ENCODE measurements around the gene FAM3D.

Gene FAM3D

DNA sequence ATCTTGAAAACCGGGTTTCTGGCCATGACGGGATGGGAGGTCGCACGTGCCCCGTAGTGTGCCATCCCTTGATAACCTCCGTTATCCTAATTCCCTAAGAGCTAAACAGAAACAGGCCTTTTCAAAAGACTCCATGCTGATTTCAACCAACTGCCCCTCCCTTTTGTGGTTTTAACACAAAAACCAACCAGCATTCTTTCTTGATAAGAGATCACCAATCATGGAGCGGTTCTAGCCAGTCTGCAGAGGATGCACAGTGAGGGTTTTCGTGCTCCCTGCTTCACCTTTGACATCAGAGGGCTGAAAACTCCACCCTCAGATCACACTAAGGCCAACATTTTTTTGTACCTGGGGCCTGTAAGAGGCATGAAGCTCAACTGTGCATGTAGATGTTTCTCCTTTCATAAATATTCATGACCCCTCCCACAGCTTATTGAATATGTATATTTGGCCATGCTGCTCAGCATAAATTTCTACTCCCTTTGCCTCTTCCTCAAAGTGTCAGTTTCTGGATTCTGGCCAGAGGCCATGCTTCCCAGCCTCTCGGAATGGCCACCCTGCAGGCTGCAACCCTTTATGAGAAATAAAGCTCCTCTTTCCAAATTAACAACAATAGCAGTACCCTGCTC lies 41.3 kb downstream of the FAM3D start:
- DNase-seq: peak; percentile 27

DNA sequence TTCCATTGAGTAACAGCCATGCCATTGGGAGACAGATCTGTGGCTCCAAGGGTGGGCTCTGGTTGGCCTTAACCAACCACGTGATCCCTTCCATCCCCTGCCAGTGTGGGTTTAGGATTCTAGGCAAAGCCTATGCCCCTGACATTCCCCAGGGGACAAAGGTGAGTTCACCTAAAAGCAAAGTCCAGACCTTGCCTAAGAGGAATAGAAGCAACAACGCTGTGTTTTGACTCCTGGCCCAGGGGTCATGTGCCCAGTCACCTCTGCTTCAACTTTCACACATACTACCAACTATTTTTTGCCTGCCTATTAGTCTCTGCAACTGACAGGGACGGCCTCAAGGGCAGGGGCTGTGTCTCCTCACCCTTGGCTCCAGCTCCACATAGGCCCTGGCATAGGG lies 42.0 kb downstream of the FAM3D start:
- no peak for DNase-seq

DNA sequence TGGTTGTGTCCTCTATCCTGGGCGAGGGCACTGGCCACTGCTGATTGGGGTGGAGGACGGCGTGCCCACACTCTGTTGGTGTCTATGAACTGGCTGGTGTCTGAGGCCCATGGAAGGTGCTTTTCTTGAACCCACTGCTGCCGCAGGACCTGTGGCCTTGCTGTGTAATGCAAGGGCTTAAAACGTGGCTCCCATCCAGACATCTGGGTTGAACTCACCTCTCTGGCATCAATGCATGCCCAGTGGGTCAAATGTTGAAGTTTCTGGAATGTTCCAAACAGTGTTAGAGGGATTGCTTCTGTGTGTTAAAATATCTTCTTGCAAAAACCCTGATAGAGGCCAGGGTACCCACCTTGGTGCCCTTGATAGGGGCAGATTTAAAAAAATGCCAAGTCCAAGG lies 42.6 kb downstream of the FAM3D start:
- no peak for DNase-seq

DNA sequence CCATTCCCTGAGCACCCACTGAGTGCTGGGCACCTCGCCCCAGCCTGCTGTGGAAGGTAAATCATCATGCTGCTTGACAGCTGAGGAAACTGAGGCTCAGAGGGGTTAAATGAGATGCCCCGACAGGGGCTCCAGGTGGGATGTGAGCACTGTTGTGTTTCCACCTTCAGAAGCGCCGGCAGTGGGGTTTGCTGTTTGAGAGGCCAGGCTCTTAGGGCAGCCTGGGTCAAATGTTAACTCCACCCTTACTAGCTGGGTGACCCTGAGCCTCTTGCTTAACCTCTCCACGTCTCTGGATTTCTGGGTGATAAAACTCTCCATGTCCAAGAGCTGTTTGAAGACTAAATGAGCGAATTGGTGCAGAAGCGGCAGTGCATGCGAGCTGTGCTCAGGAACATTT lies 43.1 kb downstream of the FAM3D start:
- no peak for DNase-seq

DNA sequence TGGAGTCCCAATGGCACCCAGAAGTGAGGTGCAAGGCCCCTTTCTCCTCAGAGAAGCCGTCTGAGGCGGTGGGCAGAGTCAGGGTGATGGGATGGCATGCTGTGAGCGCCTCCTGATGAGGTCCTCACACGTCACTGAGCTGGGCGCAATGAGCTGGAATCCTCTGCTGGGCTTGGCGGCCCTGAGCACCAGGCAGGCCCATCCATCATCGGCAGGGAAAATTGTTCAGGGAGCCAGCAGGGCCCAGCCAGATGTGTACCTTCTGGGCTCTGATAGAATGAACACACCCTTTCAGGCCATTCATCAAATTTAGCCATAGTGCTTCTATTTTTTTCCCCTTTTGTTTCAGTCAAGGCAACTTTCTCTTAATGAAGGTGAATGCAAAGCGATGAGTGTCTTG lies 43.7 kb downstream of the FAM3D start:
- DNase-seq: no peak

DNA sequence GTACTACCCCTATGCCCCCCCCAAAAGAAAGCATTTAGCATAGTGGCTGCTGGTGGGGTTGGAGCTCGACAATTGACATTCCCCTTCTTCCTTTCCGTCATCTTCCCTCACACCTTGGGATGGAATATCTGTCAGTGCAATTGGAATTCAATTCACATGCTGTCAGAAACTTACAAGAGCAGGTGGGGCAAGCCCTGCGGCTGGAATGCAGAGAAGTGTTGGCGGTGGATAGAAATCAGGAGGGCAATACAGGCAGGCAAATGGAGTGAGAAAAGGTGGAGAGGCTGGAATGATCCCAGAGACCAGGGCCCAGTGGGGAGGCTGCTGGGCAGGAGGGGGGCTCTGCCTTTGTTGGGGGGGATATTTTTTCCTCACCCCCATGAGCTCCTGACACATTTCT lies 44.1 kb downstream of the FAM3D start:
- no peak for DNase-seq

DNA sequence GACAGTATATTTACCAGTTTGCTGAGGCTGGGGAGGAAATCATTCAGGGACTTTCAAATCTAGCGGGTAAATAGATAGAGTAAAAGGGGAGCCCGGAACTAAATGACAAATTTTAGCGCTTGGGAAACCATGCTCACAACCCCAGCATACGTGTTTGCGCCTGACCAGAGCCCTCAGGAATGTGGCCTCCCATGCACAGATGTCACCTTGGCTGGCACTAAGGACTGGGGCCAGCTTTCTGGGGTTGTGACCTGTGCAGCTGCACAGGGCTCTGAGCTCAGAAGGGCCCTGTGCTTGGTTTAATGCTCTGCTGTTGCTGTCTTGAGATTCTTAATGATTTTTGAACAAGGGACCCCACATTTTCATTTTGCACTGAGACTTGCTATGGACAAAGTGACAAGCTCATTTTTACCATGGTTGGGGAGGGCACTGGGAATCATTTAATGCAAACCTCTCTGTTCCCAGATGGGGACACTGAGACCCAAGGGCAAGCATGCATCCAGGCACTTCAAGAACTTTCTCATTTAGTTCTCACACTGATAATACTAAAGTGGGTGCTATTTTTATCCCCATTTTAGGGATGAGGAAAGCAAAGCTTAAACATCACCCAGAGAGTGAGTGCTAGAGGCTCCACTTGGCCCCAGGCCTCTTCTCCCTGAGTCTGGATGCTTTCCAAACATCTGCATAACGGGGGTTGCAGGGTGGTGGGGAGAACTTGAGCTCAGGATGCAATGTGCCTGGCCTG lies 45.3 kb downstream of the FAM3D start:
- no peak for DNase-seq

DNA sequence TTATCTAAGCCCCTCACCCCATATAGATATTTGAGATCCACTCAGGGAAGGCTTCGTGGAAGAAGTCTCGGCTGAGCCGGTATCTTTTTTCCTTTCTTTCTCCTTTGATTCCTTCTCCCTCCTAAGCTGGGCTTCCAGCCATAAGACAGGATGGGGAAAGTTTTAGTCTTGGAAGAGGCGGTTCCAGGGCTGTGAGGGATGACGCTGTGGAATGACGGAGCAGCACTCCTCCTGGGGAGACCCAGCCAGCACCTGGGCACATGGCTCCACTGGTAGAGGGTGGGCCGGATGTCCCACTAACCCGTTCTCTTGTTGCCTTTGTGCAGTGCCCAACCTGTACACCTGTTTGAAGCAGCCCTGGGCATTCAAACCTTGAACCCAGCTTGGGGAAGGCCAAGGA lies 46.2 kb downstream of the FAM3D start:
- no peak for DNase-seq

DNA sequence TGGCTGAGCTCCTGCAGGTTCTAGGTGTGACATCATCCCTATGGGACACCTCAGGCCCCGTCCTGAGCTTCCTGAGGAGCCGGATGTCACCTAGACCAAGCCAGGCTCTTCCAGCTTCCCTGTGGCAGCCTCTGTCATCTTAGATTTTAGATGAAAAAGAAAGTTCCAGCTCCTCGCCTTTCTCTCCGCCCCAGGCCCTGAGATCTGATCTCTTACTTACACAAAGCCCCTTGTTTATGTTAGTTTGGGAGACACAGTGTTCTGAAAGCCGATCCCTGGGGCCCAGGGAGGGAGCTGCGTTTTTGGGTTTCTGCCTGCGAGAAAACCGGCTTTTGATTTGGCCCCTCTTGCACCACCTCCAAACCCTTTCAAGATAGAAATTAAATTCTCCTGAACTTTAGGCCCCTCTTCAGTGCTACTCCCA lies 49.2 kb downstream of the FAM3D start:
- DNase-seq: no peak

DNA sequence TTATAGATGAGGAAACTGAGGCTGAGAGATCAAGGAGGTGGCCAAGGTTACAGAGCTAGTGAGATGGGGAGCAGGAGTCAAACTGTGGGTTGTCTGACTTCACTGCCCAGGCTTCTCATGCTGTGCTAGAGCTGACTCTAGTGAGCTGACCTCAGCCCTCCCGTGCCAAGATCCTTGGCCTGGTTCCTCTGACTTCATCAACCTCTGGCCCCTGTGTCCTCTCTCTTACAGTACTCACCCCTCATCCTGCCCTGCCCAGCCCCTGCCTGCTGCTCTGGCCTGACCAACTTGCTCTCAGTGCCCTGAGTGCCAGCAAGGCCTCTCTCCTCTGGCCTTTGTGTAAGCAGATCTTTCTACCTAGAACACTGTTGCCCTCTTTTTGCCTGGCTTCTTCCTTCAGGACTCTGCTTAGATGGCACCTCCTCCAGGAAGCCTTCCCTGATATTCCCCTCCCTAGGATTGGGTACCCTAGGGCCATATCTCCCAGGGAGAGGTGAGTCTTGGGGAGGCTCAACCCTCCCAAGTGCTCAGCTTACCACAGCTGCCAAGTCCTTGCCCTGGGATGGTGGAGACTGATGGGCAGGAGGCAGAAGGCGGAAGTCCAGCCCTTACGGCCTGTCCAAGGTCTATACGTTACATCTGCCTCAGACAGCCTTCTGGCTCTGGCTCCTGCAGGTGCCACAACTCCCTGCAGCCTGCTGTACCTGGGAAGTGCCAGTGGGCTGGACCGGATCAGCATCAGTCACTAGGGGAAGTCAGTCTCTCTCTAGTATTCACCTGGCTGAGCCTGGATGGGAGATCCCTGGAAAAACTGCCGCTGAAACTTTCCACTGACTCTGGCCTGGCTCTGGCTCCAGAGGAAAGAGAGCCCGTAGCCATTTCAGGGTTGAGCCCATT lies 53.1 kb downstream of the FAM3D start:
- no peak for DNase-seq

DNA sequence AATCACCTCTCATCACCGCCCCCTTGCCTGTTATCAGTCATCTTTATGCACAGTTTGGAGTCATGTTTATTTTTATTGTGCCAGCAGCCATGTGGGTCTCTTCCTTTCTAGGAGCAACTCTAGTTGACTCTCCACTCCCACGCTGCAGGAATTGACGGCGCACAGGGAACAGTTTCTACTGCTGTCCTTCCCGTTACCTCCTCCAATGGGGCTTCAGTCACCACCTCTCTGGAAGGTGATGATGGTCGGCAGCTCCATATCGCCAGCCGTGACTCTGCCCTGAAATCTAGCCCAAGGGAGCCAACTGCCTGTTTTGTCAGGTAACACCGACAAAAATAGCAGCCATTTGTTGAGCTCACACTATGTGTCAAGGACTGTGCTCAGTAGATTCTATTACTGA lies 53.7 kb downstream of the FAM3D start:
- DNase-seq: no peak

DNA sequence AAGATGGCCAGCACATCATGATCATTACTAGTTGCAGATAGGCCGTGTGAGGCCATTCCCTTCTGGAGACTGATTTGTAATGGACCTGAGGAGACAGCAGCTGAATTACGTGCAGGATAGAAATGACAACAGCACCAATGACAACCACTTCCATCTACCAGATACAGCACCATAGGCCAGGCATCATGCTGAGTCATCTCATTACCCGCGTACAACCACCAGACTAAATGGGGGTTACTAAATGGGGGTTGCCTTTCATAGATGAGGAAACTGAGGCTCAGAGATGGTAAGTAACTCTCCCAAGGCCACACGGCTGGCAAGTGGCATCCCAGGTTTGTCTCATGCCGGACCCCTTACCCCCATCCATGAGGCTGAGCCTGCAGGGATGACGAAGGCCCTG lies 56.6 kb downstream of the FAM3D start:
- DNase-seq: no peak

DNA sequence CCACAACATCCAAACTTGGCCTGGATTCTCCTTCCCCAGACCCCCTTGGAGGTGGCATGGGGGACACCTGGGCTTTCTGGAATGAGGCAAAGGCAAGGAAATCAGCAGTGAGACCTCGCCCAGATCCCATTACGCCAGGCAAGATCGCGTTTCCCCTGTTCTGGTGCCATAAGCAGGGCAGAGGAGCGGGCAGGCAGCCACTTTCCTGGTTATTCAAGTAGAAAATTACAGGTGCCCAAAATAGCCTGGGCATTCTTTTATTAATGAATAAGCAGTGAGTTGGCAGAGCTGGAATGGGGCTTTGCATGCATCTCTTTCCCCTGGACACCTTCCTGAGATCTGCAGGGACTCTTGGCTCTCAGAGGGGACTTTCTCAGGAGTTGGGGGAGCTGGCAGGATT lies 57.9 kb downstream of the FAM3D start:
- DNase-seq: no peak

DNA sequence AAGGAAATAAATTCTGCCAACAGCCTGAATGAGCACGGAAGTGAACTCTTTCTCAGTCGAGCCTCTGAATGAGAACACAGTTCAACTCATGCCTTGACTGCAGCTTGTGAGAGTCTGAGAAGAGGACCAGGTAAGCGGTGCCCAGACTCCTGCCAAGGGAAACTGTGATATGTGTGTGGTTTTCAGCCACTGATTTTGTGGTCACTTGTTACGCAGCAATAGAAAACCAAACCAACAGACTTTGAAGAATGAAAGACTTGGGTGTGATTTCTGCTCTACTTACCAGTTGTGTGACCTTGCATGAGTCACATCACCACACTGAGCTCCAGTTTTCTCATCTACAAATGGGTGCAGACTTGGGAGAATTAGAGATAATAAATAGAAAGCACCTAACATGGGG lies 58.8 kb downstream of the FAM3D start:
- no peak for DNase-seq

DNA sequence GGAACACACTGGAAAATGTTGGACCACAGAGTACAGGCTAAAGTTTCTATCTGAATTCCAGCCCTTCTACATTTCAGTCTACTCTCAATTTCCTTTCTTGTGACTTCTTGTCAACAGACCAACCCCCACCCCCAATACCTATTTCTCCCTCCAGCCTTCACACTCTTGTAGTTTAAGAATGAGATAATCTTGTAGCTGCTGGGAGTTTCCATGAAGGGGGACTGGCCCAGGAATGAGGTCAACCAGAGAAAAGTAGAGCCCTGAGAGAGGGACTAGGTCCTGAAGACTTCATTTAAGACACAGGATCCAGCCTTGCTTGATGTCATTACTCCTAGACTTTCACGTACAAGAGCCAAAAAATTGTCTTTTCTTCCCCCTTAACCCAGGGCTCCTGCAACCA lies 59.9 kb downstream of the FAM3D start:
- DNase-seq: no peak

DNA sequence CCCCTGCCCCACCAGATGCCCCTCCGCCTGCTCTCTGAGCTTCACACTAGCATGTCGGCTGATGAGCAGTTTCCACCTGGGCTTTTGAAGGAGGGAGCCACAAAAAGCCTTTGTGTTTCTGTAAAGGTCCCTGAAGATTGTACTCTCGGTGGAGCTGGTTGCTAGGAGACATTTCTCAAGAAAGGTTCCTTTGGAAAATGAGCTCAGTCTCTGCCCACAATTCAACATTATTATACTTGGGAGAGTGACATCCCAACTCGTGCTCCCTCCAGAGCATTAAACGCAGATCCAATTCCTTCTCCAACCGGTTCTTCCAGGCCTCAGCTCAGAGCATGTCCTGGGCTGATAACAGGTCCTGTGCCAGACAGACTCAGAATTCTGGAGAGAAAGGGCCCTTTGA lies 62.5 kb downstream of the FAM3D start:
- no peak for DNase-seq

DNA sequence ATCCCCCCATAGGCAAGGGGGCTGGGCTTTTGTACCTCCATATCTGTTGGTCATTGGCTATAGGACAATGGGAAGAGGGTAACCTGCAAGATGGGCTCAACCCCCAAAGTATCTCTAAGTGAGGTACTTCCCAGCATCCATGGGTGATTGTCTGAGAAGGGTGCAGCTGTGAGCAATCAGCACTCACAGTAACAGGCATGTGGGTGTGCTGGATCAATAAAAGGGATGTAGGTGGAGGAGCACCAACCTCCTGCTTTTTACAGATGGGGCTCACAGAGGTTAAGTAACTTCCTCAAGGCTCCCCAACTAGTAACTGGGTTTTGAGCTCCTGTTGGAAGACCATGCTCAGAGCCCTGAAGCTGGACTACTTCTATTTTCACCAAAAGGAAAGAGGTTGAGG lies 63.0 kb downstream of the FAM3D start:
- DNase-seq: no peak

DNA sequence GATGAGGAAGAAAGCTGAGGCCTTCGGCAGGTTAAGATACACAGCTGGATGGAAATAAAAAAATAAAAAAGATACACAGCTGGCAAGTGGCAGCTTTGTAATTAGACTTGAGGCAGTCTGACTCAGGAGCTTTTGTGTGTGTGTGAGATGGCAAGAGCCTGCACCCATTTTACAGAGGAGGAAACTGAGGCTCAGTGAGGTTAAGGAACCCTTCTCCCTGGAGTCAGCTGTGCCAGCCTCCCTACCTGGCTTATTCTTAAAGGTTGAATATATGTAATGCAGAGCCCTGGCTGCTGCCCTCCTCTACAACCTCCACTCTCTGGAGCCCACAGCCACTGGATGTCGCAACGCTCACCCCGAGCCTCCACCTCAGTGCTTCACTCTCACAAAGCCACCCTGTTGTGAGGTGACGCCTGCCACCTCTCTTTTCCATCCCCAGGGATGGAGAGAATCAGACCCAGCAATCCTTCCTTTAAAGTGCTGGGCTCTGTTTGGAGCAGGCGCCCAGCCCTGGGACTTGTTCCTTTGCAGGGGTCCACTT lies 68.7 kb downstream of the FAM3D start:
- DNase-seq: no peak

DNA sequence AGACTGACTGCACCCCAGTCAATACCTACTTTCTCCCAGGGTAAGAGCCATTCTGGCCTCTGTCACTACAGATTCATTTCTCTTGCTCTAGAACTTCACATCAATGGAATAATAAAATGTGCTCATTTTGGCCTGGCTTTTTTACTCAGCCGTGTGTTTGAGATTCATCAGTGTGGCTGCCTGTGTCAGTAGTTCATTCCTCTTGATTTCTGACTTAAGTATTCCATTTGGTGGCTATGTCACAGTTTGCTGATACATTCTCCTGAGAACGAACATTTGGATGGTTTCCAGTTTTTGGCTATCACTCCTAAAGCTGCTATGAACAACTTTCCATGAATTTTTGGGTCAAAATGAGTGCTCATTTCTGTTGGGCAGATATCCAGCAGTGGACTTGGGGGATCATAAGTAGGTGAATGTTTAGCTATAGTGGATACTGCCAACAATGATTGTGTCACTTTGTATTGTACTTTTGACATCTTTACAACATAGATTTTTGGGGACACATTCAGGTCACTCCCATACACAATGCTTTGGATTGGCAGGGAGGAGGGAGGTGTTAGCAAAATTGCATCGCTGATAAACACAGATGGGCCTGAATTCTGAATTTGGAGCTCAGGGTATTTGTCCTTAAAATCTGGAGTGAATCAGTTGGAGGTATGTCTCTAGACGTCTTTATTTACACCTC lies 69.6 kb downstream of the FAM3D start:
- DNase-seq: no peak

DNA sequence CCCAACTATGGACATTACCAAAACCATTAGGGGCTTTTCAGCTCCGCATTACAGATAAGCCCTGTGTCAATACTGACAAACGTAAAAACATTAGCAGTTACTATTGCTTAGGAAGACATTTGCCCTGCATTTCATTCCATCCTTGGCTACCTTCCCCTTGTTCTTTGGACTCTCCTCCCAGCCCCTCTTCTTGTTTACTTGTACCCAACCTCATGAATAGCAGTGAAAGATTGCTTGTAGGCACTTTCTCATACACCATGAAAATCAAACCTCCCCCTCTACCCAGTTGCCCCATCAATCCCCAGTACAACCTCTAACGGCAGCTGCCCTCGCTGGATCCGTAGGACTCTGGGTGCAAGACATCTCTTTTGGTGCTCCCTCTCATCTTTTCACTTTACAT lies 72.5 kb downstream of the FAM3D start:
- DNase-seq: no peak

DNA sequence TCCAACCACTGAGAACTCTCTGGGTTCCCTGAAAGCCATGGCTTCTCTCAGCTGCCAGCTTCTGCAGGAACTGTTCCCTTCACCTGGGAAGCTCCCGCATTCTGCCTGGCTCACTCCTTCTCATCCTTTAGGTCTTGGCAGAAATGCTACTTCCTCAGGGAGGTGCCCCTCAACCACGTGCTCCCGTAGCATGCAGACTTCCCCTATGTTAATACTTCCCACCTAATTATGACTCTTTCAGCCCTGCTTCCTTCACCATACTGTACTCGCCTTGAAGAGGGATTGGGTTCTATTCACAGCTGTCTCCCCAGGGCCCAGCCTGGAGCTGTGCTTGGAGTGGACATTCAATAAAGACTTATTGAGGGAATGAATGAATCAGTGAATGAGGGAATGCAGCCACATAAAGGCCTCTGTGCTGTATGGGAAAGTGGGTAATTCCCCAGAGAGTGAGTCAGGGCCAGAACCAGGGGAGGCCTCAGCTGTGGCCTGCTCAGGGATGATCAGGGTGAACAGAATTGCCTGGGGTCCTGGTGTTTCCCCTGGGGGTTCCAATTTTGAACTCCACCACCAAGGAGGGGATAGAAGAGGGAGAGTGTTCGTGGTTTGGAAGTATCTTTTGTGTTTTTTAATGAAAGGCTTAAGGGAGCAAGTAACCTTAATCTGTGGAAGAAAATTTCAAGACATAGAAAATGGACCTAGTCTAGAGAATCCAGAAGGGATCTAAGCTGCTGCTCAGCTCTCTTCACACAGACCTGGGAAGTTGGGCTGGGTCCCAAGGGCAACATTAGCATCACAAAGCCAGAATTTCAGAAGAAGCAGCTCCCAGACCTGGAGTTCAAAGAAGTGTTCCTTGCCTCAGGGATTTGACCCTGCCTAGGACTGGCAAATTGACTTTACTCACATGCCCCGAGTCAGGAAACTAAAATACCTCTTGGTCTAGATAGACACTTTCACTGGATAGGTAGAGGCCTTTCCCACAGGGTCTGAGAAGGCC lies 74.8 kb downstream of the FAM3D start:
- DNase-seq: no peak

Data from OCI-M1 (cell line).